HepG2 (cell line): ENCODE measurements around the gene KLHDC4. TPM values are rescaled to one million over a fixed set of nuclear protein-coding genes. Genes with fewer than 3 reads are reported as not detected.
A peak's percentile ranks its signal among the peaks of the same experiment; 100 is the strongest.
"Not testable (repeated sequence)": the region's sequence is repeated elsewhere in the genome, so short reads cannot be mapped to it uniquely, and the experiment has no call there.

Source experiments
- ATAC-seq: fragments of 200-7000 bp; cut with Tn5 transposase; 3 replicates; pipeline ENCODE4 v1.9.1; 2020; ENCODE audit warnings: mild to moderate bottlenecking, moderate library complexity
- BruUV-seq: library from RNA; stranded (reverse); fragments of 400-500 nt; replicated peaks from 2 replicates; lab custom pipeline; 2021; lab: Mats Ljungman, UMichigan
- CTCF ChIA-PET: fragments of 300-600 bp; formaldehyde crosslinking; extraction: SDS; loops from one replicate; lab custom pipeline; 2021; ENCODE audit warnings: low total read pairs, inconsistent platforms, low intra/inter-chr PET ratio; lab: Yijun Ruan, JAX
- POLR2A ChIA-PET: fragments of 350-600 bp; sonication (Branson Sonifier 250); formaldehyde crosslinking; loops from one replicate; lab custom pipeline; 2020; ENCODE audit warnings: antibody characterized with exemption, inconsistent platforms; lab: Yijun Ruan, JAX
- DNase-seq: peaks from one replicate; pipeline ENCODE4 v3.0.0-alpha.2; 2015; ENCODE audit warnings: low spot score
- FAIRE-seq: peaks from 3 replicates; lab custom pipeline; 2011; peaks lifted over from hg19 to GRCh38; lab: Jason Lieb, UNC
- H2AFZ ChIP-seq: one replicate; pipeline ENCODE4 v1.6.1; 2011; ENCODE audit warnings: low read length, inconsistent platforms
- H3K27ac ChIP-seq: fragments of 300-600 bp; 3 replicates; pipeline ENCODE4 v1.8.0; 2011; ENCODE audit warnings: mixed run types, mild to moderate bottlenecking, mixed read lengths, low read length, inconsistent platforms; ENCODE audit not compliant: insufficient read depth; ENCODE audit errors: extremely low read length
- H3K27me3 ChIP-seq, 2 experiments: fragments of 200-600 bp in 1 of 2; 2 replicates in 1 of 2; 3 replicates in 1 of 2; pipeline versions ENCODE4 v1.6.0 to v1.8.0; 2011; ENCODE audit warnings: low read length in 2 of 2, mild to moderate bottlenecking in 2 of 2, moderate library complexity in 2 of 2, inconsistent platforms in 1 of 2; ENCODE audit not compliant: insufficient read depth in 2 of 2, control insufficient read depth in 1 of 2
- H3K36me3 ChIP-seq, 2 experiments: fragments of 200-600 bp in 1 of 2; replicated peaks in 1 of 2; 2 replicates in 1 of 2; 3 replicates in 1 of 2; pipeline versions ENCODE4 v1.5.1 to v1.8.0; 2011; ENCODE audit warnings: low read length in 2 of 2, inconsistent platforms in 1 of 2; ENCODE audit not compliant: insufficient read depth in 2 of 2, control insufficient read depth in 1 of 2
- H3K4me1 ChIP-seq: 2 replicates; pipeline ENCODE4 v1.5.1; 2012; ENCODE audit warnings: low read length, inconsistent platforms; ENCODE audit not compliant: insufficient read depth
- H3K4me2 ChIP-seq: 2 replicates; pipeline ENCODE4 v1.6.0; 2011; ENCODE audit warnings: low read depth, low read length, inconsistent platforms
- H3K4me3 ChIP-seq, 3 experiments: fragments of 200-600 bp in 1 of 3; sonication (generic), shearing (Covaris generic) in 1 of 3; replicated peaks in 1 of 3; 2 replicates each; pipeline ENCODE4 v1.5.1; 2011 to 2016; ENCODE audit warnings: low read length in 3 of 3, inconsistent platforms in 2 of 3, low read depth in 2 of 3, mild to moderate bottlenecking in 2 of 3, control low read depth in 1 of 3, mixed read lengths in 1 of 3; ENCODE audit not compliant: insufficient read depth in 1 of 3
- H3K79me2 ChIP-seq: one replicate; pipeline ENCODE4 v1.6.1; 2011; ENCODE audit warnings: low read length, inconsistent platforms; ENCODE audit not compliant: insufficient read depth
- H3K9ac ChIP-seq: 2 replicates; pipeline ENCODE4 v1.6.0; 2011; ENCODE audit warnings: mild to moderate bottlenecking, low read depth, low read length, inconsistent platforms; ENCODE audit not compliant: insufficient read depth
- H3K9me3 ChIP-seq: 2 replicates; pipeline ENCODE4 v1.5.1; 2012; ENCODE audit warnings: mild to moderate bottlenecking, low read length
- H4K20me1 ChIP-seq: 2 replicates; pipeline ENCODE4 v1.6.0; 2011; ENCODE audit warnings: inconsistent platforms, mild to moderate bottlenecking, low read length, moderate library complexity; ENCODE audit not compliant: insufficient read depth
- U2AF2 ChIP-seq: fragments of 200-400 bp; formaldehyde crosslinking; IDR thresholded peaks from 2 replicates; pipeline ENCODE4 v1.6.1; 2017; ENCODE audit warnings: low read depth, mild to moderate bottlenecking, low read length
- ZNF543 ChIP-seq: sonication (generic); formaldehyde crosslinking; IDR thresholded peaks from 2 replicates; pipeline ENCODE4 v1.4.0; 2020; ENCODE audit warnings: mild to moderate bottlenecking, missing genetic modification reagents
- WGBS: methylation state at CpG from one replicate; pipeline ENCODE4 v1.1.6; 2017; ENCODE audit warnings: low lambda C conversion rate; 5-methylcytosine and 5-hydroxymethylcytosine counted together
- in situ Hi-C: cut with HindIII; loops from 2 replicates; pipeline ENCODE4 v1.10.0; 2017; ENCODE audit warnings: low pct_unique_long_range_greater_than_20kb; ENCODE audit not compliant: extremely low pct_ligation_motif_present
- intact Hi-C: fragments of 100-400 bp; cut with micrococcal nuclease; formaldehyde crosslinking; loops from one replicate; pipeline ENCODE4 v1.10.0; 2022; ENCODE audit not compliant: unreplicated experiment
- polyA plus RNA-seq, 8 experiments: library from polyadenylated mRNA; depleted of rRNA in 3 of 8; stranded (reverse) in 7 of 8; unstranded in 1 of 8; fragments of >200 nt; fragmentation: Illumina TruSeq in 4 of 8; extraction: Trizol in 4 of 8; gene quantifications; 2 replicates each; pipeline versions ENCODE4 v1.2.1 to v1.2.3, GENCODE V29; 2011 to 2016; ENCODE audit warnings: low read depth in 4 of 8, missing spikeins in 1 of 8, mixed read lengths in 1 of 8; ENCODE audit not compliant: insufficient read depth in 1 of 8
- total RNA-seq, 5 experiments: library from RNA; depleted of rRNA; stranded (reverse); fragments of >200 nt; fragmentation: Illumina TruSeq; extraction: Trizol; gene quantifications; 2 replicates each; pipeline ENCODE4 v1.2.3, GENCODE V29; 2016; ENCODE audit warnings: low read depth in 1 of 5
- TF ChIP-seq, protein P1 (sequence below): sonication (generic); formaldehyde crosslinking; conservative IDR thresholded peaks from 2 replicates; pipeline ENCODE4 v1.5.0; 2020; ENCODE audit warnings: missing genetic modification reagents
- TF ChIP-seq, protein P2 (sequence below): sonication (generic); formaldehyde crosslinking; IDR thresholded peaks from 2 replicates; pipeline ENCODE4 v1.4.0; 2020; ENCODE audit warnings: mild to moderate bottlenecking, missing genetic modification reagents

The KLHDC4 gene
- total and polyA plus RNA-seq, 2 of the 13 experiments (the other 11 are each of a cell fraction or from before 2014, with no cell fraction given): 18.7 to 31.8 TPM

DNA sequence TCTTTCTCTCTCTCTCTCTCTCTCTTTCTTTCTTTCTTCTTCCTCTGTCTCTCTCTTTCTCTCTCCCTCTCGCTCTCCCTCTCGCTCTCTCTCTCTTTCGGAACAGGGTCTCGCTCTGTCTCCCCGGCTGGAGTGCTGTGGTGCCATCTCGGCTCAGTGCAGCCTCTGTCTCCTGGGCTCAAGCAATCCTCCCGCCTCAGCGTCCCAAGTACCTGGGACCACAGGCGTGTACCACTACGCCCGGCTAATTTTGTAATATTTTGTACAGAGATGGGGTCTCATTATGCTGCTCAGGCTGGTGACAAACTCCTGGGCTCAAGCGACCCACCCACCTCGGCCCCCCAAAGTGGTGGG is 12.7 kb upstream of the KLHDC4 start:
- no peak for DNase-seq
- H3K9ac ChIP-seq: peak overlapping the region; percentile 61
- BruUV-seq: no TSS peak
- H3K4me3 ChIP-seq: no peak overlapping the region
- no peak for FAIRE-seq
- in situ Hi-C loops: loop anchor here (5.0 kb wide), 1 partner anchor 74 kb away; no protein-coding TSS in a partner anchor
- CTCF ChIA-PET: interaction anchor here (0.7 to 5.3 kb wide), 10 partner anchors 36 to 131 kb away, joined by 3 to 154 read pairs (median 3); no protein-coding TSS in a partner anchor
- H3K4me2 ChIP-seq: no peak overlapping the region
- H4K20me1 ChIP-seq: no peaks in the 10 kb centered on the region
- no peak overlapping the region for H2AFZ ChIP-seq
- no peaks in the 10 kb centered on the region for H3K9me3 ChIP-seq
- no peaks in the 10 kb centered on the region for H3K79me2 ChIP-seq
- POLR2A ChIA-PET: interaction anchor here (0.6 to 4.2 kb wide), 28 partner anchors 11 to 172 kb away, joined by 3 to 197 read pairs (median 6); partner anchors contain the start of genes BANP, CA5A, KLHDC4 and SLC7A5
- H3K36me3 ChIP-seq: no peaks in the 10 kb centered on the region
- H3K27ac ChIP-seq: peak overlapping the region; percentile 63
- WGBS: 96% methylated on average over 13 of the region's 13 CpGs
- no peaks in the 10 kb centered on the region for H3K27me3 ChIP-seq
- ATAC-seq: no peak
- TF ChIP-seq U2AF2 (0 out of 2 replicates have a peak, but pooled peaks have one; percentile 7), ZNF543 (no peak)
- TF ChIP-seq, protein P1, sequence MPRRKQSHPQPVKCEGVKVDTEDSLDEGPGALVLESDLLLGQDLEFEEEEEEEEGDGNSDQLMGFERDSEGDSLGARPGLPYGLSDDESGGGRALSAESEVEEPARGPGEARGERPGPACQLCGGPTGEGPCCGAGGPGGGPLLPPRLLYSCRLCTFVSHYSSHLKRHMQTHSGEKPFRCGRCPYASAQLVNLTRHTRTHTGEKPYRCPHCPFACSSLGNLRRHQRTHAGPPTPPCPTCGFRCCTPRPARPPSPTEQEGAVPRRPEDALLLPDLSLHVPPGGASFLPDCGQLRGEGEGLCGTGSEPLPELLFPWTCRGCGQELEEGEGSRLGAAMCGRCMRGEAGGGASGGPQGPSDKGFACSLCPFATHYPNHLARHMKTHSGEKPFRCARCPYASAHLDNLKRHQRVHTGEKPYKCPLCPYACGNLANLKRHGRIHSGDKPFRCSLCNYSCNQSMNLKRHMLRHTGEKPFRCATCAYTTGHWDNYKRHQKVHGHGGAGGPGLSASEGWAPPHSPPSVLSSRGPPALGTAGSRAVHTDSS (CRISPR knock-in tag): no peak
- TF ChIP-seq, protein P2, sequence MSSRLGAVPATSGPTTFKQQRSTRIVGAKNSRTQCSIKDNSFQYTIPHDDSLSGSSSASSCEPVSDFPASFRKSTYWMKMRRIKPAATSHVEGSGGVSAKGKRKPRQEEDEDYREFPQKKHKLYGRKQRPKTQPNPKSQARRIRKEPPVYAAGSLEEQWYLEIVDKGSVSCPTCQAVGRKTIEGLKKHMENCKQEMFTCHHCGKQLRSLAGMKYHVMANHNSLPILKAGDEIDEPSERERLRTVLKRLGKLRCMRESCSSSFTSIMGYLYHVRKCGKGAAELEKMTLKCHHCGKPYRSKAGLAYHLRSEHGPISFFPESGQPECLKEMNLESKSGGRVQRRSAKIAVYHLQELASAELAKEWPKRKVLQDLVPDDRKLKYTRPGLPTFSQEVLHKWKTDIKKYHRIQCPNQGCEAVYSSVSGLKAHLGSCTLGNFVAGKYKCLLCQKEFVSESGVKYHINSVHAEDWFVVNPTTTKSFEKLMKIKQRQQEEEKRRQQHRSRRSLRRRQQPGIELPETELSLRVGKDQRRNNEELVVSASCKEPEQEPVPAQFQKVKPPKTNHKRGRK (CRISPR knock-in tag): peak; percentile 95
- H3K4me1 ChIP-seq: peaks cover 44% of the 10 kb centered on the region
- intact Hi-C loops: loop anchor here (2.0 to 5.0 kb wide), 3 partner anchors 34 to 70 kb away; no protein-coding TSS in a partner anchor

DNA sequence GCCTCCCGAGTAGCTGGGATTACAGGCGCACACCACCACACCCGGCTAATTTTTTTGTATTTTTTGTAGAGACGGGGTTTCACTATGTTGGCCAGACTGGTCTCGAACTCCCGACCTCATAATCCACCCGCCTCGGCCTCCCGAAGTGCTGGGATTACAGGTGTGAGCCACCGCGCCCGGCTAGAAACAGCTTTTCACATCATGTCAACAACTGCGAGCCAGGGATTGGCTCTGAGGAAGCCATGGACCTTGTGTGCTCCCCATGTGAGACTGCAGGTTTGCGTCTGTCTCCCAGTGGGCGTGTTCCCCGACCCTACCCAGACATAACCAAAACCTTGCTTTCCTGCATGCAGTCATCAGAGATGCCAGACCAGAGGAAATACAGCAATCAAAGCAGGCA is 8.1 kb upstream of the KLHDC4 start:
- CTCF ChIA-PET, POLR2A ChIA-PET, FAIRE-seq, H3K4me3 ChIP-seq, H4K20me1 ChIP-seq, ATAC-seq, BruUV-seq, H3K36me3 ChIP-seq, H3K27ac ChIP-seq, H3K9me3 ChIP-seq, H3K9ac ChIP-seq, H3K4me2 ChIP-seq, H2AFZ ChIP-seq, DNase-seq, intact Hi-C loops, H3K27me3 ChIP-seq, H3K79me2 ChIP-seq, in situ Hi-C loops: not testable (repeated sequence)
- H3K4me1 ChIP-seq: peaks cover 30% of the 10 kb centered on the region
- 80% methylated on average over 16 of the region's 16 CpGs for WGBS

DNA sequence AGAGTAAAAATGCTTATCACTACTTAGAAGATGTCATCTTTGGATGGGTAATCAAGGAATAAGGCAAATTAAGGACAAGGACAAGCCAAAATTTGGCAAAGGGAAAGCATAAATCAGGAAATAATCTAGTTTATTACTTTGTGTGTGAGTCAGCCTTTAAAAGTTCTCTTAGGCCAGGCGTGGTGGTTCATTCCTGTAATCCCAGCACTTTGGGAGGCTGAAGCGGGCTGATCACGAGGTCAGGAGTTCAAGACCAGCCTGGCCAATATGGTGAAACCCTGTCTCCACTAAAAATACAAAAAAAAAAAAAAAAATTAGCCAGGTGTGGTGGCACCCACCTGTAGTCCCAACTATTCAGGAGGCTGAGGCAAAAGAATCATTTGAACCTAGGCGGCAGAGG is 1.7 kb upstream of the KLHDC4 start:
- POLR2A ChIA-PET, H3K4me2 ChIP-seq, CTCF ChIA-PET, H3K9me3 ChIP-seq, DNase-seq, H3K27ac ChIP-seq, H2AFZ ChIP-seq, H4K20me1 ChIP-seq, H3K9ac ChIP-seq, ATAC-seq, FAIRE-seq, BruUV-seq, H3K4me3 ChIP-seq, H3K27me3 ChIP-seq: not testable (repeated sequence)
- intact Hi-C loops (loop anchor here (5.0 kb wide), 1 partner anchor 165 kb away; no protein-coding TSS in a partner anchor), in situ Hi-C loops (loop anchor here (5.0 kb wide), 1 partner anchor 180 kb away; no protein-coding TSS in a partner anchor)
- Histone ChIP-seq H3K36me3 (peaks cover 4 to 18% of the 10 kb centered on the region in 2 experiments; a peak in 4 of 5 replicates), H3K4me1 (peaks cover 45% of the 10 kb centered on the region), H3K79me2 (peaks cover 31% of the 10 kb centered on the region)
- WGBS: 96% methylated on average over 4 of the region's 4 CpGs
